ENCODE measurements around the gene SRGAP3. TPM values are rescaled to one million over a fixed set of nuclear protein-coding genes. Genes with fewer than 3 reads are reported as not detected.

SRGAP3 gene
- total and polyA plus RNA-seq, 2 donors = 3.9 to 4.4 TPM

- 96% methylated on average over 3 of the region's 3 CpGs for WGBS
Observed at GRCh38 chr3:8931342-8931741, 318.1 kb downstream of the SRGAP3 start.

More at GRCh38 chr3:8931342-8931741, 318.1 kb downstream of the SRGAP3 start:
- Histone ChIP-seq H3K4me3 (ENCODE audit: low read length in 2 of 2) (no peak overlapping the region), H3K4me1 (ENCODE audit: control insufficient read depth in 2 of 2, insufficient read depth in 2 of 2, low read length in 2 of 2) (no peaks in the 10 kb centered on the region), H3K9me3 (ENCODE audit: control insufficient read depth in 2 of 2, insufficient read depth in 1 of 2, low read length in 1 of 2) (no peaks in the 10 kb centered on the region), H3K27ac (ENCODE audit: low read depth in 1 of 2, low read length in 1 of 2) (no peak overlapping the region), H3K27me3 (ENCODE audit: control insufficient read depth in 2 of 2, insufficient read depth in 1 of 2, low read length in 1 of 2) (no peaks in the 10 kb centered on the region), H3K36me3 (ENCODE audit: control insufficient read depth in 2 of 2, insufficient read depth in 2 of 2, low read length in 1 of 2) (no peaks in the 10 kb centered on the region)
- DNase-seq (ENCODE audit: low read depth in 6 of 9, low spot score in 9 of 9) = no peak

Other genes with a start within 250 kb of the SRGAP3 start
- 48.0 TPM for gene THUMPD3, start 113.4 kb upstream of the SRGAP3 start, total RNA-seq
- 36.6 TPM for gene THUMPD3, start 113.4 kb upstream of the SRGAP3 start, polyA plus RNA-seq
- 25.3 TPM for gene SETD5, start 148.0 kb upstream of the SRGAP3 start, total RNA-seq
- gene SETD5, start 148.0 kb upstream of the SRGAP3 start, polyA plus RNA-seq = 20.9 TPM

All from thymus (tissue), 11 donors.